Left hindlimb (tissue), 1 donor: ENCODE results near the gene SCMH1.

Source experiments
- DNase-seq: peaks from one replicate; pipeline ENCODE4 v3.0.0-alpha.2; 2018

The SCMH1 gene

GRCh38 chr1:41021526-41022308, 220.4 kb downstream of the SCMH1 start, which contains the start of gene SLFNL1:
Gene SLFNL1, minus strand, starts transcription at chr1:41021725. Its CDS starts 1,065 bp downstream, at chr1:41020660.
- DNase-seq: no peak

GRCh38 chr1:41020654-41021053, 221.5 kb downstream of the SCMH1 start:
- no peak for DNase-seq

- DNase-seq: no peak
Observed at GRCh38 chr1:41020109-41020576, 222.0 kb downstream of the SCMH1 start.

DNA sequence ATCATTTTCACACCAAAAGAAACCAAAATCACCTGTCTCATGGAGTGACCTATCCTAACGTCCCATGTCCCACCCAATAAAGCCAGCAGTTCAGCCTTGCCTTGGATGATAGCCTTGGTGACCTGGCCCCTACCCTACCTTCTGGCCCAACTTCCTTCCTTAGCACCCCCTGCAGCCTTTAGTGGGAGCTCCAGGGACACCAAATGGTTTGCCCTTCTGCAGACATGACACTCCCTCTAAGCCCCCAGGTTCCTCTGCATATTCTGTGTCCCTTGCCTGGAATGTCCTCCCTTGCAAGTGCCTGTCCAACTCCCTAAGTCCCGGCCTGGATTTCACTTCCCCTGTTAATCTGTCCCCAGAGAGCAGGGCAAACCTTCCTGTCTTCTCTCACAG, 222.8 kb downstream of the SCMH1 start:
- no peak for DNase-seq

DNA sequence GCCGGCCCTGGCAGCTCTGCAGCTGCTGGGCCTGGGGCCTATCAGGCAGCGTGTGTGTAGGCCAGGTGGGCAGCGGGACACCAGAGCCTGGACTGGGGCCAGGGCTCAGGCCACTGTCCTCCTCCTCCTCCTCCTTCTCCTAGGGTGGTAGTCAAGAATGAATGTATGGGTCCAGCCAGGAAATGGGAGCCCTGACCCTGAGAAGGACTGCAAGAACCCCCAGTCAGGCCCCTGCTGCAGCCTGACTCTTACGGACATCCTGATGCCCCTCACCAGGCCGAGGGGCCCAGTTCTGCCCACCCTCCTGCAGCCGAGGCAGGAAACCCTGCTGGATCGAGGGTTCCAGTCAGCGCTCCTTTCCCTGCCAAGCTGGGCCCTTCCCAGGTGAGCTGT, 224.1 kb downstream of the SCMH1 start:
- DNase-seq: no peak

GRCh38 chr1:41017141-41018017, 224.7 kb downstream of the SCMH1 start:
- DNase-seq: no peak

GRCh38 chr1:41015897-41016470, 226.1 kb downstream of the SCMH1 start:
- DNase-seq: no peak

- no peak for DNase-seq
Observed at GRCh38 chr1:41015281-41015896, 226.7 kb downstream of the SCMH1 start.

GRCh38 chr1:41014871-41015270, 227.2 kb downstream of the SCMH1 start:
- DNase-seq: no peak

- peak; percentile 55 for DNase-seq
Observed at GRCh38 chr1:41013796-41014195, 228.3 kb downstream of the SCMH1 start.

DNA sequence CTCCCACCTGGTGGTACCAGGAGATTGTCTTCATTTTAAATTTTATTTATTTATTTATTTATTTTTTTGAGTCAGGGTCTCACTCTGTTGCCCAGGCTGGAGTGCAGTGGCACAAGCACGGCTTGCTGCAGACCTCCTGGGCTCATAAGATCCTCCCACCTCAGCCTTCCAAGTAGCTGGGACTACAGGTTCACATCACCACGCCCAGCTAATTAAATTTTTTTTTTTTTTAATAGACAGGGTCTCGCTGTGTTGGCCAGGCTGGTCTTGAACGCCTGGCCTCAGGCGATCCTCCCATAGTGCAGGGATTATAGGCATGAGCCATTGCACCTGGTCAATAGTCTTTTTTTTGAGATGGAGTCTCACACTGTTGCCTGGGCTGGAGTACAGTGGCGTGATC, 229.1 kb downstream of the SCMH1 start:
- no peak for DNase-seq

DNA sequence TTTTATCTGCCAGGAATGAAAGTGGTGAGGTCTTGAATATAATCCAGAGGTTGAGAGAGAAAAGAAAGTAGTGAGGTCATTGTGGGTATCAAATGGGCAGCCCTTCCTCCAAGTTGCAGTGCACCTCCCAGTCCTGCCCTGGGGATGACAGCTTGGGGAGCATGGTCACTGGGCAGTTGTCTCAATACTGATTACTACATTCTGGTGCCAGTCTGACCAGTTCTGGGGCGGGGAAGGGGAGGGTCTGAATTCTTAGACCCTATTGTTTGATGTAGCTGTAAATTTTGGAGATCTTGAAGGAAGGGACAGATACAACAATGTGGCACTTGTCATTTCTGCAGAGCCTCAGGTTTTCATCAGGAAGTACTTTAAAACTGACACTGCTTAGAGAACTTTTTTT, 231.8 kb downstream of the SCMH1 start:
- DNase-seq: no peak

GRCh38 chr1:41009466-41009865, 232.6 kb downstream of the SCMH1 start:
- no peak for DNase-seq

DNA sequence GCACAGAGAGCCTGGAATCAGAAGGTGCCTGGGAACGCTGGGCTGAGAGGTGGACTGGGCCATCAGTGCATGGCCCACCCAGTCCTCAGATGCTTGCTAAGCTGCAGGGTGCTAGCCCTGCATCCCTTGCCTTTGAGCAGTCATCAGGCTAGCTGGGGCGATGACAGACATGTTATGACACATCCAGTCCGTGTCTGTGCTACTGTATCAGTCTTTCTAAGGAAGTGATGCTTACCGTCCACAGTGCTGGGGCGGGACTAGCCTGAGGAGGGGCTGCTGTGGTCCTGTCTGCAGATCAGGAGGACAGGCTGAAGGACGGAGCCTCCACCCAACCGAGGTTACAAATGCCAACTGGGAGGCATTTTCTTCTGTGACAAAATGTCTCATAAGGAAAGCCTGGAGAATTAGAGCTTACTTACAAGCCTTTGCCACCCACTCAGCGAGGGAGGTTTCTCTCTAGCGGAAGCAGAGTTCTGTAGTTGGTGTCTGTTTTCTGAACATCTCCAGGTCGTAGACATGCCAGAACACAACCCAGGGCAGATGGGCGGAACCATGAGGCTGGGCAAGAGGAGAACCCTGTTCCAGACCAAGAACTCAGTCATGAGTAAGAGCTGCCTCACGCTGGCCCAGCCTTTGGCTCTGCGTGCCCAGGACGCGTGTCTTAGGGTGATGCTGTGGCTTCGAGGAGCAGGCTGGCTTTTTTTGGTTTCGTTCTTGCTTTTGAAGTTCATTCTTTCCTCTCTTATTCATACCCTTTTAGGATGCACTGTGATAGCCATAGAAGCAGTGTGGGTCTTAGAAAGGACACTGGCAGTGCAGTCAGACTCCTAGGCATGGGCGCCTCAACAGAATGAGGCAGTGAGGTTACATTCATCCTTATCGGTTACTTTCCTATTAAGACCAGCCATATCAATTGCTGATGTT, 234.9 kb downstream of the SCMH1 start:
- DNase-seq: no peak

DNA sequence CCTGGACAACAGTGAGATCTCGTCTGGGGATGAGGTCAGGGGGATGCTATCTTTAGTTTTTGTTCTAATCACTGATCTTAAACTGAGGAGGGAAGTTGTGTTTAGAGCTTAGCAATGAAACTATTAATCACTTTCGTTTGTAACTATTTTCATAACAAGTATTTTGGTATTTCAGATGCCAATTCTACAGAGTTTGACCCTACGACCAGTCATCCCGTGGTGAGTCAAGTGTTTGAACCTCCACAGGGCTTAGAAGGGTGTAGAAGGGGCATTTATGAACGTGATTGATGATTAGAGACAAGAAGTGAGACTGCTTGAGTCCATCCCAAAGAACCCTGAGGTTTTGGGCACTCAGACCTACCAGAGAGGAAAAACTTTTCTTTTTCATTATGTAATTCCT, 236.2 kb downstream of the SCMH1 start:
- DNase-seq: no peak

DNA sequence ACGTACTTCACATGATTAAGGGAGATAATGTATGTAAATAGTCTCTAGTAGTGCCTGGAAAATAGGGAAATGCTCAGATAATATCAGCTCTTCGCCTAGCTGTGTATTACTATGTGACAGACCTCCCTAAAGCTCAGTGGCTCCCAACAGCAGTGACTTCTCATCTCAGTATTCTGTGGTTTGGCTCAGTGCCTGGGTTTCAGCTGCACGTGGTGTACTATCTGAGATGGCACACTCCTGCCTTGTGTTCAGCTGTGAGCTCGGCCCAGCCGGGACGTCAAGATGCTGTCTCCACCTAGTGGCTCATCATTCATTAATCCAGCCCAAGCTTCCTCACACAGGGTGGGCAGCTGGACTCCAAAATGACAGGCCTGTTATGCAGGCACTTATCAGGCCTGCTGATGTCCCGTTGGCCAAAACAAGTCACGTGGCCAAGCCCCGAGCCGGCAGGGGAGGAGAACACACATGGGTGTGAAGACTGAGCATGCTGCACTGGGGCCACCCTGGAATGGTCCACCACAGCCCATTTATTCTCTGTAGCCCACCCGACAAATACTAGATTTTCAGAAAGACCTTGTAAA, 238.4 kb downstream of the SCMH1 start:
- peak; percentile 87 for DNase-seq

DNA sequence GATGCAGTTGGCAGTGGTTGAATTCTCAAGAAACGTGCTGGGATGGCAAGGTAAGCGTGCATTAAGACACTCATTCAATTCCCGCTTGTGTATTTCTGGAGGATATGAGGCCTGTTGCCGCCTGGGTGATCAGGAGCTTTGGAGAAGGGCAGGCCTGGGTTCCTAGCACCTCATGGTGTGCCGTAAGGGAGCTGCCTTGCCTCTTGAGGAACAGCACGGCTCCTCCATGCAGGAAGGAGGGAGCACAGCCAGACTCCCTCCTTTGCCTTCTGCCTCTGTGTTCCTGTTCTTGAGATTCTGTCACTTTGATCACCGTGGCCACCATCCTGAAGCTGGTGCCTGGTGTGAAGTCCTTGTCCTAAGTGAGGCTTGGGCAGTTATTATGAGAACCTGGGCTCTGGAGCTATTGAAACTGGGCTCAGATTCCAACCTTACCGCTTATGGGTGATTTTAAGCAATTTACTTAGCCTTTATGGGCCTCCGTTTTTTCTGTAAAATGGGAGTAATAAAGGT, 238.9 kb downstream of the SCMH1 start:
- DNase-seq: no peak

GRCh38 chr1:40998668-40999067, 243.4 kb downstream of the SCMH1 start:
- DNase-seq: no peak

GRCh38 chr1:40997096-40997495, 245.0 kb downstream of the SCMH1 start:
- no peak for DNase-seq

DNA sequence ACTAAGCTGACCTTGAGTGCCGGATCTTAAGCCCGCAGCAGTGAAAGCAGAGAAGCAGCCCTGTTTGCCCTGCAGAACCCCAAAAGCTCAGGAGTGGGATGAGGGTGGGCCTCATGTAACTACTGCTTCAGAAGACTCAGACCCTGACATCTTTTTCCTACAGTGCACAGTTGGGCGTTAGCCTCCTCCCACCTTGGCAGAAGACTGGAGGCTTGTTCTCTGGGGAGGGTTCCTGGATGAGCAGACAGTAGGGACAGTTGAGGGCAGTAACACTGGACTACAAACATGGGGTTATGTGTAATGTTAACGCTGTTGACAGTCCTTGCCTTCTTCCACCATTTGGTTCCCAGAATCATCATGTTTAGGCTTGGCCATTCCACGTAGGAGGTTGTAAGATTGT, 253.0 kb downstream of the SCMH1 start:
- DNase-seq: no peak

- DNase-seq: no peak
Observed at GRCh38 chr1:40988280-40988679, 253.8 kb downstream of the SCMH1 start.
